ENCODE data around the gene ZDHHC7. TPM values are rescaled to one million over a fixed set of nuclear protein-coding genes. Genes with fewer than 3 reads are reported as not detected.

Gene ZDHHC7
- total RNA-seq, 3 donors from 2014 or later (not counting 1 experiment from before 2014, with no cell fraction given), result 37.9 to 64.9 (median 45.2) TPM

- intact Hi-C loops (cut with micrococcal nuclease), result no loop called here
- 84% methylated on average over 10 of the region's 10 CpGs for WGBS (ENCODE audit: insufficient coverage)
- Mint-ChIP-seq H3K4me3 (no peak overlapping the region), H3K27me3 (ENCODE audit: low read depth in 2 of 2) (peaks cover 0 to 7% of the 10 kb centered on the region in 2 donors), H3K27ac (no peak overlapping the region), H3K4me1 (peaks cover 0 to 3% of the 10 kb centered on the region in 2 donors), H3K36me3 (no peaks in the 10 kb centered on the region), H3K9me3 (no peaks in the 10 kb centered on the region)
- no peak for TF ChIP-seq CTCF (IDR thresholded peaks at IDR 0.05)
- Histone ChIP-seq H3K27ac (ENCODE audit: low read length) (no peak overlapping the region), H3K36me3 (ENCODE audit: control insufficient read depth, insufficient read depth, low read length) (no peaks in the 10 kb centered on the region), H3K27me3 (ENCODE audit: control insufficient read depth, insufficient read depth, low read length) (no peaks in the 10 kb centered on the region), H3K4me1 (ENCODE audit: control insufficient read depth, insufficient read depth, low read length) (peaks cover 7% of the 10 kb centered on the region), H3K9me3 (ENCODE audit: control insufficient read depth, insufficient read depth, low read length) (no peaks in the 10 kb centered on the region), H3K4me3 (ENCODE audit: low read length) (no peak overlapping the region)
- no peak for ATAC-seq
- peak in 1 of 2 donors; percentile 51 for DNase-seq
Measured at GRCh38 chr16:84950906-84951305, 60.4 kb downstream of the ZDHHC7 start.

GRCh38 chr16:84949772-84950436 is 61.4 kb downstream of the ZDHHC7 start:
- TF ChIP-seq CTCF (IDR thresholded peaks at IDR 0.05), result no peak
- H3K36me3 ChIP-seq (ENCODE audit: control insufficient read depth, insufficient read depth, low read length), result no peaks in the 10 kb centered on the region
- no peak overlapping the region for H3K27ac ChIP-seq (ENCODE audit: low read length)
- Mint-ChIP-seq H3K36me3 (no peaks in the 10 kb centered on the region), H3K4me3 (no peak overlapping the region), H3K27ac (no peak overlapping the region), H3K4me1 (peaks cover 0 to 3% of the 10 kb centered on the region in 2 donors), H3K27me3 (ENCODE audit: low read depth in 2 of 2) (peaks cover 7 to 8% of the 10 kb centered on the region in 2 donors), H3K9me3 (no peaks in the 10 kb centered on the region)
- intact Hi-C loops (cut with micrococcal nuclease), result no loop called here
- H3K4me3 ChIP-seq (ENCODE audit: low read length), result no peak overlapping the region
- no peak for ATAC-seq
- 87% methylated on average over 10 of the region's 10 CpGs for WGBS (ENCODE audit: insufficient coverage)
- DNase-seq, result no peak
- H3K9me3 ChIP-seq (ENCODE audit: control insufficient read depth, insufficient read depth, low read length), result no peaks in the 10 kb centered on the region
- no peaks in the 10 kb centered on the region for H3K27me3 ChIP-seq (ENCODE audit: control insufficient read depth, insufficient read depth, low read length)
- H3K4me1 ChIP-seq (ENCODE audit: control insufficient read depth, insufficient read depth, low read length), result peaks cover 7% of the 10 kb centered on the region

GRCh38 chr16:84948851-84949610 is 62.3 kb downstream of the ZDHHC7 start:
- no peak for TF ChIP-seq CTCF (IDR thresholded peaks at IDR 0.05)
- no peaks in the 10 kb centered on the region for H3K36me3 ChIP-seq (ENCODE audit: control insufficient read depth, insufficient read depth, low read length)
- 13% methylated on average over 10 of the region's 10 CpGs for WGBS (ENCODE audit: insufficient coverage)
- Mint-ChIP-seq H3K36me3 (no peaks in the 10 kb centered on the region), H3K4me3 (no peak overlapping the region), H3K27me3 (ENCODE audit: low read depth in 2 of 2) (peaks cover 14 to 15% of the 10 kb centered on the region in 2 donors), H3K4me1 (peaks cover 0 to 3% of the 10 kb centered on the region in 2 donors), H3K27ac (no peak overlapping the region), H3K9me3 (no peaks in the 10 kb centered on the region)
- DNase-seq (peak in 1 of 2 donors; percentile 34), ATAC-seq (no peak)
- no peak overlapping the region for H3K4me3 ChIP-seq (ENCODE audit: low read length)
- intact Hi-C loops (cut with micrococcal nuclease), result no loop called here
- no peaks in the 10 kb centered on the region for H3K9me3 ChIP-seq (ENCODE audit: control insufficient read depth, insufficient read depth, low read length)
- H3K4me1 ChIP-seq (ENCODE audit: control insufficient read depth, insufficient read depth, low read length), result peaks cover 7% of the 10 kb centered on the region
- H3K27ac ChIP-seq (ENCODE audit: low read length), result no peak overlapping the region
- H3K27me3 ChIP-seq (ENCODE audit: control insufficient read depth, insufficient read depth, low read length), result no peaks in the 10 kb centered on the region
